H1 (cell line): ENCODE results near the gene PRDM1. TPM values are rescaled to one million over a fixed set of nuclear protein-coding genes. Genes with fewer than 3 reads are reported as not detected.

Experiments
- CTCF ChIA-PET: fragments of 300-600 bp; sonication (Branson Sonifier 250); formaldehyde crosslinking; loops from one replicate; lab custom pipeline; 2021; ENCODE audit not compliant: partially characterized antibody; lab: Charles Lee
- POLR2A ChIA-PET: fragments of 300-600 bp; sonication (Branson Sonifier 250); formaldehyde crosslinking; loops from one replicate; lab custom pipeline; 2021; ENCODE audit warnings: inconsistent platforms; ENCODE audit not compliant: partially characterized antibody; lab: Charles Lee
- DNase-seq, 2 experiments: peaks; one replicate each; pipeline versions ENCODE4 v3.0.0 to v3.0.0-alpha.2; 2010 to 2022; ENCODE audit warnings: low spot score in 2 of 2, low read depth in 1 of 2, mixed read lengths in 1 of 2
- FAIRE-seq: peaks from 2 replicates; lab custom pipeline; 2011; peaks lifted over from hg19 to GRCh38; lab: Jason Lieb, UNC
- H2AFZ ChIP-seq: 2 replicates; pipeline ENCODE4 v1.8.1; 2012; ENCODE audit warnings: low read length, inconsistent platforms
- H2AK5ac ChIP-seq: 2 replicates; pipeline ENCODE4 v1.6.1; 2013; ENCODE audit warnings: low read depth, low read length
- H2BK120ac ChIP-seq: replicated peaks from 2 replicates; pipeline ENCODE3; 2013; ENCODE audit warnings: low read depth, low read length, inconsistent platforms
- H2BK12ac ChIP-seq: 2 replicates; pipeline ENCODE4 v1.6.1; 2013; ENCODE audit warnings: low read depth, low read length
- H2BK15ac ChIP-seq: 2 replicates; pipeline ENCODE4 v1.6.1; 2013; ENCODE audit warnings: low read length
- H2BK20ac ChIP-seq: 2 replicates; pipeline ENCODE4 v1.6.1; 2013; ENCODE audit warnings: low read length
- H2BK5ac ChIP-seq: 2 replicates; pipeline ENCODE4 v1.6.1; 2013; ENCODE audit warnings: low read depth, low read length
- H3K14ac ChIP-seq: 2 replicates; pipeline ENCODE4 v1.6.1; 2013; ENCODE audit warnings: inconsistent platforms; ENCODE audit not compliant: insufficient read length
- H3K18ac ChIP-seq: 2 replicates; pipeline ENCODE4 v1.6.1; 2013; ENCODE audit warnings: low read length; ENCODE audit errors: extremely low read depth
- H3K23ac ChIP-seq: 2 replicates; pipeline ENCODE4 v1.6.1; 2013; ENCODE audit warnings: inconsistent platforms; ENCODE audit not compliant: insufficient read length
- H3K23me2 ChIP-seq: 2 replicates; pipeline ENCODE4 v1.6.1; 2013; ENCODE audit warnings: low read depth, low read length
- H3K27ac ChIP-seq: 2 replicates; pipeline ENCODE4 v1.6.1; 2011; ENCODE audit warnings: low read depth, low read length, inconsistent platforms
- H3K27me3 ChIP-seq, 4 experiments: replicated peaks in 1 of 4; 1 replicate in 1 of 4; 2 replicates in 3 of 4; pipeline versions ENCODE4 v1.6.1 to v1.8.1; 2011 to 2013; ENCODE audit warnings: low read length in 3 of 4, mild to moderate bottlenecking in 3 of 4, inconsistent platforms in 2 of 4, mixed read lengths in 2 of 4, moderate library complexity in 1 of 4; ENCODE audit not compliant: control insufficient read depth in 3 of 4, insufficient read depth in 3 of 4; ENCODE audit errors: extremely low read depth in 1 of 4
- H3K36me3 ChIP-seq, 4 experiments: 2 replicates each; pipeline versions ENCODE4 v1.6.1 to v1.8.1; 2011 to 2013; ENCODE audit warnings: mild to moderate bottlenecking in 4 of 4, low read length in 3 of 4, moderate library complexity in 2 of 4, control low read depth in 1 of 4, inconsistent platforms in 1 of 4; ENCODE audit not compliant: insufficient read depth in 4 of 4, control insufficient read depth in 2 of 4
- H3K4ac ChIP-seq: replicated peaks from 2 replicates; pipeline ENCODE3; 2013; ENCODE audit warnings: low read length, low read depth, mixed read lengths, inconsistent platforms; ENCODE audit not compliant: insufficient read length
- H3K4me1 ChIP-seq, 4 experiments: replicated peaks in 1 of 4; 1 replicate in 1 of 4; 2 replicates in 3 of 4; pipeline versions ENCODE4 v1.6.1 to v1.8.1; 2011 to 2013; ENCODE audit warnings: low read length in 3 of 4, inconsistent platforms in 2 of 4, mixed read lengths in 1 of 4; ENCODE audit not compliant: insufficient read depth in 4 of 4, control insufficient read depth in 3 of 4
- H3K4me2 ChIP-seq, 2 experiments: 2 replicates each; pipeline versions ENCODE4 v1.6.1 to v1.8.1; 2011 to 2013; ENCODE audit warnings: low read depth in 2 of 2, low read length in 2 of 2, control low read depth in 1 of 2, inconsistent platforms in 1 of 2, mild to moderate bottlenecking in 1 of 2; ENCODE audit not compliant: insufficient read depth in 1 of 2
- H3K4me3 ChIP-seq, 4 experiments: fragments of 200-600, 300-600 bp in 1 of 4; sonication (generic), shearing (Covaris generic), sonication (Bioruptor Twin) in 1 of 4; 2 replicates each; pipeline versions ENCODE4 v1.5.1 to v1.8.1; 2011 to 2016; ENCODE audit warnings: low read length in 4 of 4, low read depth in 3 of 4, control low read depth in 2 of 4, inconsistent platforms in 2 of 4, mild to moderate bottlenecking in 2 of 4, mixed read lengths in 1 of 4, moderate library complexity in 1 of 4; ENCODE audit not compliant: insufficient read depth in 2 of 4; ENCODE audit errors: extremely low read depth in 1 of 4
- H3K56ac ChIP-seq: replicated peaks from 2 replicates; pipeline ENCODE3; 2013; ENCODE audit warnings: low read depth, mild to moderate bottlenecking, mixed read lengths, low read length, inconsistent platforms; ENCODE audit not compliant: insufficient read length
- H3K79me1 ChIP-seq: 2 replicates; pipeline ENCODE4 v1.6.1; 2013; ENCODE audit warnings: low read depth, low read length, control low read depth
- H3K79me2 ChIP-seq, 2 experiments: 2 replicates each; pipeline versions ENCODE4 v1.6.1 to v1.8.1; 2012 to 2013; ENCODE audit warnings: low read length in 2 of 2, mild to moderate bottlenecking in 2 of 2, inconsistent platforms in 1 of 2; ENCODE audit not compliant: insufficient read depth in 2 of 2, control insufficient read depth in 1 of 2
- H3K9ac ChIP-seq, 4 experiments: replicated peaks in 1 of 4; 1 replicate in 1 of 4; 2 replicates in 3 of 4; pipeline versions ENCODE4 v1.6.1 to v1.8.1; 2011 to 2013; ENCODE audit warnings: low read depth in 3 of 4, low read length in 3 of 4, control low read depth in 2 of 4, mild to moderate bottlenecking in 2 of 4, moderate library complexity in 2 of 4, inconsistent platforms in 1 of 4; ENCODE audit errors: extremely low read depth in 1 of 4
- H3K9me3 ChIP-seq, 2 experiments: 2 replicates each; pipeline versions ENCODE4 v1.6.1 to v1.8.1; 2012 to 2013; ENCODE audit warnings: mild to moderate bottlenecking in 2 of 2, moderate library complexity in 2 of 2, control low read depth in 1 of 2, inconsistent platforms in 1 of 2, low read depth in 1 of 2, low read length in 1 of 2, mixed read lengths in 1 of 2; ENCODE audit not compliant: insufficient read depth in 2 of 2
- H4K20me1 ChIP-seq, 2 experiments: replicated peaks in 1 of 2; 2 replicates each; pipeline versions ENCODE3 to v1.8.1; 2011 to 2013; ENCODE audit warnings: inconsistent platforms in 2 of 2, low read length in 2 of 2, mild to moderate bottlenecking in 1 of 2; ENCODE audit not compliant: insufficient read depth in 2 of 2, control insufficient read depth in 1 of 2
- H4K5ac ChIP-seq: 2 replicates; pipeline ENCODE4 v1.6.1; 2013; ENCODE audit warnings: low read length, low read depth, mixed read lengths, inconsistent platforms; ENCODE audit not compliant: insufficient read length
- H4K8ac ChIP-seq: 2 replicates; pipeline ENCODE4 v1.8.0; 2013; ENCODE audit warnings: mild to moderate bottlenecking, moderate library complexity, low read length, inconsistent platforms; ENCODE audit not compliant: insufficient read depth; ENCODE audit errors: extremely low read depth
- H4K91ac ChIP-seq: replicated peaks from 2 replicates; pipeline ENCODE3; 2013; ENCODE audit warnings: low read length, mixed read lengths, inconsistent platforms; ENCODE audit not compliant: insufficient read length
- FOSL1 ChIP-seq: IDR thresholded peaks from 2 replicates; pipeline ENCODE4 v1.6.1; 2011; ENCODE audit warnings: mild to moderate bottlenecking, low read depth, low read length, moderate library complexity; ENCODE audit not compliant: insufficient read depth
- GTF2F1 ChIP-seq: IDR thresholded peaks from 2 replicates; pipeline ENCODE4 v1.6.1; 2012; ENCODE audit warnings: low read depth, low read length, improper control_type of control experiment, borderline replicate concordance
- JUN ChIP-seq: IDR thresholded peaks from 2 replicates; pipeline ENCODE4 v1.6.1; 2011; ENCODE audit warnings: low read depth, mild to moderate bottlenecking, improper control_type of control experiment, low read length
- PHF8 ChIP-seq: fragments of 200-600 bp; sonication (generic); conservative IDR thresholded peaks from 2 replicates; pipeline ENCODE4 v1.7.1; 2012; ENCODE audit warnings: low read depth, mild to moderate bottlenecking, inconsistent platforms, low read length, moderate library complexity
- POU5F1 ChIP-seq: IDR thresholded peaks from 2 replicates; pipeline ENCODE4 v1.6.1; 2011; ENCODE audit warnings: low read depth, mild to moderate bottlenecking, low read length, moderate library complexity
- SIN3A ChIP-seq, 2 experiments: IDR thresholded peaks in 1 of 2; conservative IDR thresholded peaks in 1 of 2; 2 replicates each; pipeline ENCODE4 v1.6.1; 2011 to 2012; ENCODE audit warnings: low read length in 2 of 2, improper control_type of control experiment in 1 of 2, low read depth in 1 of 2, mild to moderate bottlenecking in 1 of 2
- TCF12 ChIP-seq: IDR thresholded peaks from 2 replicates; pipeline ENCODE4 v1.6.1; 2011; ENCODE audit warnings: low read depth, mild to moderate bottlenecking, low read length
- ZNF274 ChIP-seq: IDR thresholded peaks from 2 replicates; pipeline ENCODE4 v1.7.0; 2012; ENCODE audit warnings: low read length, borderline replicate concordance; ENCODE audit errors: extremely low read depth
- WGBS, 2 experiments: shearing (Covaris generic) in 1 of 2; methylation state at CpG; one replicate each; pipeline versions ENCODE4 v1.1.6 to v1.1.7; 2013 to 2015; ENCODE audit warnings: low lambda C conversion rate in 2 of 2, mixed read lengths in 2 of 2, inconsistent platforms in 1 of 2, low coverage in 1 of 2, missing lambda C conversion rate in 1 of 2; ENCODE audit not compliant: insufficient replicate concordance in 2 of 2, insufficient coverage in 1 of 2, insufficient read length in 1 of 2; ENCODE audit errors: extremely low coverage in 1 of 2, missing lambda C conversion rate in 1 of 2; 5-methylcytosine and 5-hydroxymethylcytosine counted together
- polyA plus RNA-seq, 7 experiments: library from polyadenylated mRNA; depleted of rRNA in 3 of 7; stranded (reverse) in 5 of 7; unstranded in 2 of 7; fragments of >200 nt in 5 of 7; fragments of 200-250 nt in 2 of 7; gene quantifications; 1 replicate in 5 of 7; 2 replicates in 1 of 7; 4 replicates in 1 of 7; pipeline versions ENCODE4 v1.2.1 to v1.2.3, GENCODE V29; 2011 to 2013; ENCODE audit warnings: missing spikeins in 2 of 7, mixed read lengths in 2 of 7
- total RNA-seq: library from RNA; stranded (reverse); fragmentation: NEBNext Ultra II Directional; extraction: Animal tissue kit (Norgen Biotek cat#: 25700); gene quantifications from 2 replicates; pipeline ENCODE4 v1.2.1, GENCODE V29; 2021

The PRDM1 gene
- total and polyA plus RNA-seq, 2 of the 8 experiments (the other 6 are each of a cell fraction or from before 2014, with no cell fraction given): 0.21 to 0.74 TPM

DNA sequence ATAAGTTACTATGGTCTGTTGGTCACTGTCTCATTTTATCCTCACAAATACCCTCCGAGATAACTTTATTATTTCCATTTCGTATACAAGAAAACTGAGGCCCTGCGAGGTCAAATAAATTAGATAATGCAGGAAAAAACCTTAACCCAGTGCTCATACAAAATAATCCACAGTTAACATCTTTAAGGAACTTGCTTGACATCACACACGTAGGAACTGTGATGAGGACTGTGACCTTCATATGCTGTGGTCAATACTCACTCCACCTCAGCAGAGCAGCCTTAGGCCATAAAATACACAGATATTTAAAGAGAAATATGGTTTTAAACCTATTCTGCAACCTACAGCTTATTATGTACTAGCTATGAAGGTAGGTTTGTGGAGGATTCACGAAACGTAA is 34.3 kb downstream of the PRDM1 start:
- no peaks in the 10 kb centered on the region for H4K20me1 ChIP-seq
- ChIA-PET POLR2A (no interaction called here), CTCF (interaction anchor here (2.1 kb wide), 1 partner anchor 104 kb away, joined by 5 read pairs; no protein-coding TSS in a partner anchor)
- 84% methylated on average over 6 of the region's 6 CpGs; no CpG with 5 or more reads in 1 of the 2 experiments for WGBS, 2 experiments
- H3K4ac ChIP-seq: no peak overlapping the region
- H3K56ac ChIP-seq: no peak overlapping the region
- no peak overlapping the region for H3K4me2 ChIP-seq
- TF ChIP-seq FOSL1 (no peak), TCF12 (no peak), GTF2F1 (no peak), POU5F1 (no peak), JUN (no peak), ZNF274 (no peak), SIN3A (conservative IDR thresholded peaks at IDR 0.05 in 1 of 2, IDR thresholded peaks at IDR 0.05 in 1 of 2; ENCODE audit: low read depth in 1 of 2, low read length in 2 of 2) (no peak), PHF8 (no peak)
- H3K79me1 ChIP-seq: no peaks in the 10 kb centered on the region
- H3K9ac ChIP-seq: no peak overlapping the region
- no peak overlapping the region for H3K14ac ChIP-seq
- no peak overlapping the region for H2BK12ac ChIP-seq
- no peak overlapping the region for H2AK5ac ChIP-seq
- FAIRE-seq (no peak), DNase-seq (no peak)
- H2BK15ac ChIP-seq: no peak overlapping the region
- no peak overlapping the region for H4K8ac ChIP-seq
- H4K91ac ChIP-seq: no peak overlapping the region
- no peak overlapping the region for H3K18ac ChIP-seq
- no peak overlapping the region for H2BK20ac ChIP-seq
- no peak overlapping the region for H2BK5ac ChIP-seq
- no peak overlapping the region for H2BK120ac ChIP-seq
- no peaks in the 10 kb centered on the region for H3K9me3 ChIP-seq
- H3K79me2 ChIP-seq: no peaks in the 10 kb centered on the region
- H2AFZ ChIP-seq: no peak overlapping the region
- H3K4me1 ChIP-seq: no peaks in the 10 kb centered on the region
- H3K4me3 ChIP-seq: no peak overlapping the region
- H3K36me3 ChIP-seq: no peaks in the 10 kb centered on the region
- H3K27ac ChIP-seq: no peak overlapping the region
- H3K27me3 ChIP-seq: no peaks in the 10 kb centered on the region
- H4K5ac ChIP-seq: no peak overlapping the region
- H3K23me2 ChIP-seq: no peaks in the 10 kb centered on the region
- H3K23ac ChIP-seq: no peak overlapping the region
